SK-N-SH (cell line): ENCODE results near the gene CCDC144A. TPM values are rescaled to one million over a fixed set of nuclear protein-coding genes. Genes with fewer than 3 reads are reported as not detected.

Source experiments
- CTCF ChIA-PET: fragments of 300-600, 350-600 bp; formaldehyde crosslinking; extraction: SDS; loops from one replicate; lab custom pipeline; 2021; lab: Yijun Ruan, JAX
- POLR2A ChIA-PET: fragments of 350-600 bp; sonication (Branson Sonifier 250); formaldehyde crosslinking; extraction: SDS; loops from one replicate; lab custom pipeline; 2020; ENCODE audit warnings: antibody characterized with exemption, inconsistent platforms; lab: Yijun Ruan, JAX
- DNase-seq: peaks from one replicate; pipeline ENCODE4 v3.0.0; 2012
- H2AFZ ChIP-seq: fragments of 200-600 bp; sonication (generic); 2 replicates; pipeline ENCODE4 v1.8.1; 2016; ENCODE audit warnings: antibody characterized with exemption, mild to moderate bottlenecking, low read depth
- H3F3A ChIP-seq: fragments of 200-600 bp; sonication (generic); replicated peaks from 2 replicates; pipeline ENCODE3; 2016; ENCODE audit warnings: antibody characterized with exemption, mild to moderate bottlenecking; ENCODE audit not compliant: insufficient read depth
- H3K27ac ChIP-seq, 2 experiments: fragments of 200-500 bp in 1 of 2; fragments of 200-600 bp in 1 of 2; sonication (Bioruptor generic) in 1 of 2; sonication (generic), shearing (Covaris generic) in 1 of 2; 2 replicates each; pipeline versions ENCODE4 v1.5.1 to v1.6.1; 2014 to 2016; ENCODE audit warnings: low read depth in 2 of 2, inconsistent platforms in 1 of 2, low read length in 1 of 2, mild to moderate bottlenecking in 1 of 2, mixed read lengths in 1 of 2
- H3K27me3 ChIP-seq: fragments of 200-600 bp; sonication (generic), shearing (Covaris generic); 2 replicates; pipeline ENCODE4 v1.6.1; 2016; ENCODE audit warnings: mixed run types; ENCODE audit not compliant: insufficient read depth
- H3K36me3 ChIP-seq, 2 experiments: fragments of 200-500 bp in 1 of 2; fragments of 200-600 bp in 1 of 2; sonication (Bioruptor generic) in 1 of 2; sonication (generic) in 1 of 2; replicated peaks in 1 of 2; 2 replicates each; pipeline versions ENCODE3 to v1.5.1; 2014 to 2016; ENCODE audit warnings: low read length in 1 of 2, mild to moderate bottlenecking in 1 of 2; ENCODE audit not compliant: insufficient read depth in 2 of 2, control insufficient read depth in 1 of 2
- H3K4me1 ChIP-seq, 2 experiments: fragments of 200-500 bp in 1 of 2; fragments of 200-600 bp in 1 of 2; sonication (Bioruptor generic) in 1 of 2; sonication (generic), shearing (Covaris generic) in 1 of 2; 2 replicates each; pipeline versions ENCODE4 v1.5.1 to v1.6.1; 2014 to 2016; ENCODE audit warnings: low read depth in 1 of 2, low read length in 1 of 2, mixed run types in 1 of 2; ENCODE audit not compliant: insufficient read depth in 2 of 2, control insufficient read depth in 1 of 2
- H3K4me2 ChIP-seq: fragments of 200-600 bp; sonication (generic), shearing (Covaris generic); 2 replicates; pipeline ENCODE4 v1.6.1; 2017; ENCODE audit warnings: mixed run types
- H3K4me3 ChIP-seq, 2 experiments: fragments of 200-500 bp in 1 of 2; fragments of 200-600 bp in 1 of 2; sonication (Bioruptor generic) in 1 of 2; sonication (generic), shearing (Covaris generic) in 1 of 2; 2 replicates each; pipeline versions ENCODE4 v1.5.1 to v1.8.1; 2014 to 2016; ENCODE audit warnings: low read depth in 2 of 2, inconsistent platforms in 1 of 2, low read length in 1 of 2, mild to moderate bottlenecking in 1 of 2, mixed read lengths in 1 of 2, moderate library complexity in 1 of 2
- H3K79me2 ChIP-seq: fragments of 200-600 bp; sonication (generic); 2 replicates; pipeline ENCODE4 v1.8.1; 2017; ENCODE audit warnings: mild to moderate bottlenecking; ENCODE audit not compliant: insufficient read depth
- H3K9ac ChIP-seq: fragments of 200-600 bp; sonication (generic); 2 replicates; pipeline ENCODE4 v1.6.1; 2017; ENCODE audit warnings: mixed run types
- H3K9me2 ChIP-seq: fragments of 200-600 bp; sonication (generic); 2 replicates; pipeline ENCODE4 v1.6.1; 2017; ENCODE audit warnings: mixed run types
- H3K9me3 ChIP-seq: fragments of 200-600 bp; sonication (generic); 2 replicates; pipeline ENCODE4 v1.6.1; 2017; ENCODE audit warnings: mixed run types, mild to moderate bottlenecking, moderate library complexity
- H4K20me1 ChIP-seq: fragments of 200-600 bp; sonication (generic); 2 replicates; pipeline ENCODE4 v1.6.1; 2017; ENCODE audit warnings: mild to moderate bottlenecking, mixed run types; ENCODE audit not compliant: insufficient read depth
- CHD2 ChIP-seq: fragments of 150-350 bp; IDR thresholded peaks from 2 replicates; pipeline ENCODE4 v1.6.1; 2018; ENCODE audit warnings: low read length; ENCODE audit not compliant: partially characterized antibody
- ELF1 ChIP-seq: IDR thresholded peaks from 2 replicates; pipeline ENCODE4 v1.4.0; 2012
- FOXJ3 ChIP-seq: sonication (generic); formaldehyde crosslinking; IDR thresholded peaks from 2 replicates; pipeline ENCODE4 v1.5.1; 2020; ENCODE audit warnings: mild to moderate bottlenecking, missing genetic modification reagents
- GABPA ChIP-seq: IDR thresholded peaks from 2 replicates; pipeline ENCODE4 v1.4.0; 2012; ENCODE audit warnings: low read depth, mild to moderate bottlenecking
- GATA2 ChIP-seq: sonication (generic); formaldehyde crosslinking; IDR thresholded peaks from 2 replicates; pipeline ENCODE4 v1.5.0; 2020; ENCODE audit warnings: mild to moderate bottlenecking, missing genetic modification reagents
- MAX ChIP-seq: IDR thresholded peaks from 2 replicates; pipeline ENCODE4 v1.4.0; 2012; ENCODE audit warnings: low read depth
- MXI1 ChIP-seq: IDR thresholded peaks from 2 replicates; pipeline ENCODE4 v1.6.1; 2012; ENCODE audit warnings: mild to moderate bottlenecking, low read depth, low read length, improper control_type of control experiment
- PBX3 ChIP-seq: IDR thresholded peaks from 2 replicates; pipeline ENCODE4; 2012
- POLR2AphosphoS5 ChIP-seq: IDR thresholded peaks from 2 replicates; pipeline ENCODE4 v1.6.1; 2012; ENCODE audit warnings: low read depth, low read length
- RCOR1 ChIP-seq: fragments of 150-350 bp; IDR thresholded peaks from 2 replicates; pipeline ENCODE4 v1.6.1; 2017; ENCODE audit warnings: antibody characterized with exemption, low read length
- RFX5 ChIP-seq: IDR thresholded peaks from 2 replicates; pipeline ENCODE4 v1.6.1; 2012; ENCODE audit warnings: mild to moderate bottlenecking, improper control_type of control experiment, low read length
- RXRA ChIP-seq: IDR thresholded peaks from 2 replicates; pipeline ENCODE4 v1.4.0; 2012; ENCODE audit warnings: low read depth, mild to moderate bottlenecking, borderline replicate concordance
- SIN3A ChIP-seq: IDR thresholded peaks from 2 replicates; pipeline ENCODE4 v1.6.1; 2012; ENCODE audit warnings: low read depth, mild to moderate bottlenecking, low read length, moderate library complexity, borderline replicate concordance
- SMC3 ChIP-seq: IDR thresholded peaks from 2 replicates; pipeline ENCODE4 v1.6.1; 2012; ENCODE audit warnings: low read depth, low read length, improper control_type of control experiment
- TCF12 ChIP-seq: IDR thresholded peaks from 2 replicates; pipeline ENCODE4 v1.4.0; 2012
- TEAD4 ChIP-seq: IDR thresholded peaks from 2 replicates; pipeline ENCODE4 v1.4.0; 2012; ENCODE audit warnings: mild to moderate bottlenecking, borderline replicate concordance; ENCODE audit not compliant: insufficient read depth
- USF1 ChIP-seq: IDR thresholded peaks from 2 replicates; pipeline ENCODE4 v1.4.0; 2012; ENCODE audit warnings: low read depth, borderline replicate concordance
- USF2 ChIP-seq: fragments of 150-350 bp; IDR thresholded peaks from 2 replicates; pipeline ENCODE4 v1.6.1; 2017; ENCODE audit warnings: antibody characterized with exemption, low read length, low read depth, borderline replicate concordance
- YY1 ChIP-seq: IDR thresholded peaks from 2 replicates; pipeline ENCODE4 v1.4.0; 2012; ENCODE audit warnings: low read depth, mild to moderate bottlenecking
- ZBTB33 ChIP-seq: IDR thresholded peaks from 2 replicates; pipeline ENCODE4 v1.4.0; 2012; ENCODE audit warnings: low read depth, borderline replicate concordance
- WGBS: methylation state at CpG from one replicate; pipeline ENCODE4 v1.1.6; 2017; ENCODE audit warnings: low lambda C conversion rate; 5-methylcytosine and 5-hydroxymethylcytosine counted together
- polyA plus RNA-seq, 3 experiments: library from polyadenylated mRNA; depleted of rRNA; stranded (reverse); fragments of >200 nt; gene quantifications; 2 replicates each; pipeline ENCODE4 v1.2.3, GENCODE V29; 2012

CCDC144A gene
- polyA plus RNA-seq, 1 of the 3 experiments (the other 2 are of a cell fraction), result 0.02 TPM

GRCh38 chr17:16820161-16820877 lies 130.3 kb downstream of the CCDC144A start:
- Histone ChIP-seq H3K36me3 (no peaks in the 10 kb centered on the region), H4K20me1 (no peaks in the 10 kb centered on the region), H3K9ac (no peak overlapping the region), H3K9me2 (no peaks in the 10 kb centered on the region), H3F3A (no peaks in the 10 kb centered on the region), H2AFZ (no peak overlapping the region), H3K4me2 (no peak overlapping the region), H3K27me3 (peaks cover 39% of the 10 kb centered on the region; the same call in 1 of the 2 replicates), H3K79me2 (no peaks in the 10 kb centered on the region), H3K27ac (no peak overlapping the region), H3K9me3 (no peaks in the 10 kb centered on the region), H3K4me1 (no peaks in the 10 kb centered on the region), H3K4me3 (no peak overlapping the region)
- POLR2A ChIA-PET, result no interaction called here
- no peak for TF ChIP-seq ZBTB33
- no peak for TF ChIP-seq USF2
- no peak for TF ChIP-seq RXRA
- DNase-seq, result no peak
- 33% methylated on average over 7 of the region's 7 CpGs for WGBS
- CTCF ChIA-PET, result interaction anchor here (1.0 kb wide), 1 partner anchor 171 kb away, joined by 4 read pairs; no protein-coding TSS in a partner anchor

- Histone ChIP-seq H4K20me1 (no peaks in the 10 kb centered on the region), H3K9me2 (no peaks in the 10 kb centered on the region), H3F3A (no peaks in the 10 kb centered on the region), H3K79me2 (no peaks in the 10 kb centered on the region), H3K27me3 (peaks cover 39% of the 10 kb centered on the region; the same call in 1 of the 2 replicates), H3K27ac (no peak overlapping the region), H3K4me3 (no peak overlapping the region), H3K36me3 (no peaks in the 10 kb centered on the region), H3K4me1 (no peaks in the 10 kb centered on the region), H3K9ac (no peak overlapping the region), H3K4me2 (no peak overlapping the region), H2AFZ (no peak overlapping the region), H3K9me3 (no peaks in the 10 kb centered on the region)
- no peak for DNase-seq
- CTCF ChIA-PET, result interaction anchor here (1.0 kb wide), 1 partner anchor 171 kb away, joined by 4 read pairs; no protein-coding TSS in a partner anchor
- WGBS, result 9% methylated on average over 5 of the region's 7 CpGs
- POLR2A ChIA-PET, result no interaction called here
- TF ChIP-seq FOXJ3 (CRISPR knock-in tag) (no peak), TCF12 (no peak), ELF1 (no peak), ZBTB33 (no peak), RCOR1 (no peak), TEAD4 (no peak), POLR2AphosphoS5 (no peak), GATA2 (CRISPR knock-in tag) (no peak), GABPA (no peak), SIN3A (no peak), USF1 (no peak), SMC3 (no peak), MXI1 (no peak), YY1 (no peak), CHD2 (no peak), PBX3 (no peak), RFX5 (no peak), MAX (no peak)
Measured at GRCh38 chr17:16820979-16821543, 131.0 kb downstream of the CCDC144A start.
